Esophagus squamous epithelium (tissue), 5 donors: ENCODE results near the gene WDR91. TPM values are rescaled to one million over a fixed set of nuclear protein-coding genes. Genes with fewer than 3 reads are reported as not detected.
A peak's percentile ranks its signal among the peaks of the same experiment; 100 is the strongest.

ENCODE experiments used
- DNase-seq: peaks from one replicate; lab custom pipeline; 2025; lab: John Stamatoyannopoulos, UW
- H3K27ac ChIP-seq, 4 donors: fragments of 200-600 bp; sonication (generic); one replicate each; pipeline ENCODE4 v1.5.1; 2016 to 2019; ENCODE audit warnings: mild to moderate bottlenecking in 1 of 4
- H3K27me3 ChIP-seq, 4 donors: fragments of 200-600 bp; sonication (generic); 1 replicate in 3 of 4; 2 replicates in 1 of 4; pipeline versions ENCODE4 v1.5.1 to v1.6.0; 2017 to 2021; ENCODE audit warnings: antibody characterized with exemption in 1 of 4
- H3K36me3 ChIP-seq, 3 donors: fragments of 200-600 bp; sonication (generic); one replicate each; pipeline ENCODE4 v1.5.1; 2016 to 2019
- H3K4me1 ChIP-seq, 3 donors: fragments of 200-600 bp; sonication (generic); one replicate each; pipeline ENCODE4 v1.5.1; 2017 to 2019
- H3K4me3 ChIP-seq, 4 donors: fragments of 200-600 bp; sonication (generic); 1 replicate in 3 of 4; 2 replicates in 1 of 4; pipeline ENCODE4 v1.5.1; 2016 to 2019; ENCODE audit warnings: mild to moderate bottlenecking in 2 of 4, moderate library complexity in 1 of 4
- H3K9me3 ChIP-seq, 3 donors: fragments of 200-600 bp; sonication (generic); one replicate each; pipeline ENCODE4 v1.5.1; 2016 to 2019
- POLR2A ChIP-seq, 4 donors: fragments of 450-650 bp; IDR thresholded peaks; one replicate each; pipeline ENCODE4 v1.6.1; 2017; ENCODE audit warnings: antibody characterized with exemption in 4 of 4, mild to moderate bottlenecking in 4 of 4, moderate library complexity in 3 of 4
- WGBS, 2 donors: methylation state at CpG; one replicate each; pipeline ENCODE4 v1.1.5; 2018; 5-methylcytosine and 5-hydroxymethylcytosine counted together
- intact Hi-C: fragments of 100-400 bp; cut with DNase I; formaldehyde crosslinking; loops from one replicate; pipeline ENCODE4 v1.15.0; 2022
- total RNA-seq, 4 donors: library from RNA; depleted of rRNA; stranded (reverse); fragments of >200 nt; gene quantifications; one replicate each; pipeline ENCODE4 v1.1.0, GENCODE V29; 2016
- TF ChIP-seq, protein P1 (sequence below), 6 experiments: fragments of 450-650 bp in 4 of 6; fragments of 200-600 bp in 2 of 6; sonication (generic) in 2 of 6; IDR thresholded peaks; one replicate each; pipeline ENCODE4 v1.5.1; 2016 to 2019; ENCODE audit warnings: antibody characterized with exemption in 6 of 6, mild to moderate bottlenecking in 4 of 6, moderate library complexity in 4 of 6
- donor health status: DM: yes; HTN: yes; CAD: no.

Gene WDR91
- total RNA-seq, 4 donors from 2014 or later, result 19.6 to 29.0 (median 24.3) TPM

DNA sequence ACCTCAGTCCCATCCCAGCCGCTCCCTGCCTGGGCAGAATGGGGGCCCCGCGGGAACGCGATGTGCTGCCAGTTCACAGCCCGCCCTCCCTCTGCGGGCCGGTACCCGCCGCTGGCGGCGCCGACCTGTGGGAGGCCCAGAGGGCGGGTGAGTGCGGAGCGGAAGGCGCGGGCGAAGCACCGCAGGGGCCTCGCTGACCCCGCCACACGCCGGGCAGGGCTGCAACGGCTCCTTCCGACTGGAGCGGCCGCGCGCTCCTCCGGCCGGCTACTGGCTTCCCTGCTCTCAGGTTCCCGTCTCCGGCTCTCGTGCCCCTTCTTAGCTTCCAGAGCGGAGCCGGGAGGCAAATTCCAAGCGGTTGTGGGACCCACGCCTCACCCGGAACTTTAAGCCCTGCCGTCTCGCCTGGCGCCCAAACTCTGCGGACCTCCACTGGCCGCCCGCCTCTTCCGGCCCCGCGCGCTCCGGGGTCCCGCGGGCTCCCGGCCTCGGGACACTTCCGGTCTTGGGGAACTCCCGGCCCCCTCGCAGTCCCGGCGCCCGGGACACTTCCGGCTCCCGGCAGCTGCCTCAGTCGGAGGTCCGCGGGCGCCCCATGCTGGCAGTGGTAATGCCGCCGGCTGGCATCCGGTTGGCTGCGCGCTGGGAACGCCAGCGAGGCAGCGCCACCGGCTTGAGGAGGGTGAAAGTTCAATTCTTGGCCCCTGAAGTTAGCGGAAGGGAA, 40.9 kb downstream of the WDR91 start, which contains the start of gene CYREN:
TSS of gene CYREN (minus strand) at position 434 of the 724 bp plus-strand sequence. CDS start 1,785 bp downstream, outside the sequence.
- TF ChIP-seq, protein P1, sequence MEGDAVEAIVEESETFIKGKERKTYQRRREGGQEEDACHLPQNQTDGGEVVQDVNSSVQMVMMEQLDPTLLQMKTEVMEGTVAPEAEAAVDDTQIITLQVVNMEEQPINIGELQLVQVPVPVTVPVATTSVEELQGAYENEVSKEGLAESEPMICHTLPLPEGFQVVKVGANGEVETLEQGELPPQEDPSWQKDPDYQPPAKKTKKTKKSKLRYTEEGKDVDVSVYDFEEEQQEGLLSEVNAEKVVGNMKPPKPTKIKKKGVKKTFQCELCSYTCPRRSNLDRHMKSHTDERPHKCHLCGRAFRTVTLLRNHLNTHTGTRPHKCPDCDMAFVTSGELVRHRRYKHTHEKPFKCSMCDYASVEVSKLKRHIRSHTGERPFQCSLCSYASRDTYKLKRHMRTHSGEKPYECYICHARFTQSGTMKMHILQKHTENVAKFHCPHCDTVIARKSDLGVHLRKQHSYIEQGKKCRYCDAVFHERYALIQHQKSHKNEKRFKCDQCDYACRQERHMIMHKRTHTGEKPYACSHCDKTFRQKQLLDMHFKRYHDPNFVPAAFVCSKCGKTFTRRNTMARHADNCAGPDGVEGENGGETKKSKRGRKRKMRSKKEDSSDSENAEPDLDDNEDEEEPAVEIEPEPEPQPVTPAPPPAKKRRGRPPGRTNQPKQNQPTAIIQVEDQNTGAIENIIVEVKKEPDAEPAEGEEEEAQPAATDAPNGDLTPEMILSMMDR (IDR thresholded peaks at IDR 0.05), result peak; percentile 58 to 86 (median 70)
- TF ChIP-seq POLR2A (IDR thresholded peaks at IDR 0.05), result peak in 3 of 4 donors; percentile 19 to 83 (median 70)
- H3K27me3 ChIP-seq, result no peaks in the 10 kb centered on the region
- 0 to 1% methylated on average over 2 to 15 of the region's 77 CpGs for WGBS, 2 donors
- H3K27ac ChIP-seq, result peak within 1 kb of the TSS; percentile 95 to 99 (median 97)
- intact Hi-C loops, result no loop called here
- H3K4me3 ChIP-seq, result peak within 1 kb of the TSS; percentile 72 to 95 (median 82)
- H3K4me1 ChIP-seq, result peaks cover 23 to 70% (median 53%) of the 10 kb centered on the region in 3 donors
- H3K9me3 ChIP-seq, result no peaks in the 10 kb centered on the region
- peak; percentile 51 for DNase-seq
- H3K36me3 ChIP-seq, result peaks cover 16 to 34% (median 18%) of the 10 kb centered on the region in 3 donors

- TF ChIP-seq, protein P1 (IDR thresholded peaks at IDR 0.05), result no peak
- TF ChIP-seq POLR2A (IDR thresholded peaks at IDR 0.05), result no peak
- H3K9me3 ChIP-seq, result no peaks in the 10 kb centered on the region
- no peaks in the 10 kb centered on the region for H3K27me3 ChIP-seq
- 6% methylated on average over 3 of the region's 17 CpGs; no CpG with 5 or more reads in 1 of the 2 donors for WGBS, 2 donors
- peaks cover 21 to 39% (median 23%) of the 10 kb centered on the region in 3 donors for H3K36me3 ChIP-seq
- intact Hi-C loops, result loop anchor here (10.0 kb wide), 2 partner anchors 185 to 485 kb away; partner anchors contain the start of gene AGBL3
- H3K4me3 ChIP-seq, result peak overlapping the region; percentile 72 to 95 (median 82)
- peak overlapping the region; percentile 95 to 99 (median 97) for H3K27ac ChIP-seq
- no peak for DNase-seq
- H3K4me1 ChIP-seq, result peaks cover 23 to 70% (median 52%) of the 10 kb centered on the region in 3 donors
Measured at GRCh38 chr7:135169964-135170273, 41.4 kb downstream of the WDR91 start.

DNA sequence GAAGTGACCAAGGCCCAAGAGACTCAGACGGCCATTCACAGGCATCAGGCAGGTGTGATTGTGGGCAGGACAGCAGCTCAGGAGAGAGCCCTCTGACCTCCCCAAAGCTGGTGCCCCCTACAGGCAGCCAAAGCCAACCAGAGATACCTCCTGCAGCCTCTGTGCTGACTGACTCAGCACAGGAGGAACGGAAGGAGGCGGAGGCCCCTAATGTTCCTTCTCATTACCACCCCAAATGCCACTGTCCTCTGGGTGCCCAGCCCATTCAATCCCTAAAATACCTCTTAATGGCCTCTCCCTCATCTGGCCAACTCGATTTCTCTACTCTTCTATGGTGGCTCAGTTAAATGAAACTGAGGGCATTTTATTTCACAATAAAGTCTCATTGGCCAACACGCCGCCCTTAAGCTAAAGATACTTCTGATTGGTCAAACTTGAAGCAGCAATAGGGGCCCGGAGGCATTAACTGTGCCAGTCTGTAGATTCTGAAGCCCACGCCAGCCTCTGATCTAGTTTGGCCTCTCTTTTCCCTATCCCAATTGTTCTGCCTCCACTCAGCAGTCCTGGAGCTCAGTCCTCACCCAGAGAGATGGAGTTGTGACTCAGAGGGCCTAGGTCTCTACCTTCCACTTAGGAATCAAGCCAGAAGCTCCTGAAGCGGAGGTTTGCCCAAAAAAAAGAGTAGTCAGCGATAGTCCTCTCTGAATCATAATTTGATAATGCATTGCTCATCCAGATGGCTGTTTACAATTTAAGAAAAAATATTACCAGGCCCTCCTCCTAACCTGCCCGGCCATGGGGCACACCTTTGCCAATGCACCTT, 42.0 kb downstream of the WDR91 start:
- WGBS, 2 donors, result 38 to 41% methylated on average over 11 of the region's 11 CpGs
- peaks cover 23 to 74% (median 52%) of the 10 kb centered on the region in 3 donors for H3K4me1 ChIP-seq
- H3K36me3 ChIP-seq, result peaks cover 26 to 45% (median 27%) of the 10 kb centered on the region in 3 donors
- H3K9me3 ChIP-seq, result no peaks in the 10 kb centered on the region
- peak overlapping the region; percentile 95 to 99 (median 97) for H3K27ac ChIP-seq
- peak in 1 of 4 donors; percentile 33 for TF ChIP-seq POLR2A (IDR thresholded peaks at IDR 0.05)
- TF ChIP-seq, protein P1 (IDR thresholded peaks at IDR 0.05), result peak in 3 of 6 experiments; percentile 34 to 43 (median 37)
- H3K4me3 ChIP-seq, result peak overlapping the region; percentile 72 to 95 (median 82)
- no peak for DNase-seq
- H3K27me3 ChIP-seq, result no peaks in the 10 kb centered on the region
- intact Hi-C loops, result loop anchor here (10.0 kb wide), 2 partner anchors 185 to 485 kb away; partner anchors contain the start of gene AGBL3

- peak overlapping the region in 1 of 4 donors; percentile 89 for H3K4me3 ChIP-seq
- DNase-seq, result no peak
- H3K36me3 ChIP-seq, result peaks cover 26 to 52% (median 27%) of the 10 kb centered on the region in 3 donors
- no peak for TF ChIP-seq POLR2A (IDR thresholded peaks at IDR 0.05)
- TF ChIP-seq, protein P1 (IDR thresholded peaks at IDR 0.05), result no peak
- 86 to 87% methylated on average over 6 to 12 of the region's 13 CpGs for WGBS, 2 donors
- no peaks in the 10 kb centered on the region for H3K27me3 ChIP-seq
- intact Hi-C loops, result loop anchor here (10.0 kb wide), 2 partner anchors 184 to 484 kb away; partner anchors contain the start of gene AGBL3
- H3K4me1 ChIP-seq, result peaks cover 23 to 75% (median 52%) of the 10 kb centered on the region in 3 donors
- H3K27ac ChIP-seq, result peak overlapping the region; percentile 95 to 99 (median 97)
- H3K9me3 ChIP-seq, result no peaks in the 10 kb centered on the region
Measured at GRCh38 chr7:135168489-135169140, 42.7 kb downstream of the WDR91 start.
